ENCODE data around the gene APPBP2.
"Not testable (repeated sequence)": the region's sequence is repeated elsewhere in the genome, so short reads cannot be mapped to it uniquely, and the experiment has no call there.

DNA sequence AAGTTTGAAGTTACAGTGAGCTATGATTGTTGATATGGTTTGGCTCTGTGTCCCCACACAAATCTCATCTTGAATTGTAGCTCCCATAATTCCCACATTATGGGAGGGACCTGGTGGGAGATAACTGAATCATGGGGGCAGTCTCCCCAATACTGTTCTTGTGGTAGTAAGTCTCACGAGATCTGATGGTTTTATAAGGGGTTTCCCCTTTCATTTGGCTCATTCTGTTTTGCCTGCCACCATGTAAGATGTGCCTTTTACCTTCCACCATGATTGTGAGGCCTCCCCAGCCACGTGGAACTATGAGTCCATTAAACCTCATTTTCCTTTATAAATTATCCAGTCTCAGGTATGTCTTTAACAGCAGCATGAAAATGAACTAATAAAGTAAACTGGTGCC lies 35.4 kb downstream of the APPBP2 start:
- TF ChIP-seq, protein P1, sequence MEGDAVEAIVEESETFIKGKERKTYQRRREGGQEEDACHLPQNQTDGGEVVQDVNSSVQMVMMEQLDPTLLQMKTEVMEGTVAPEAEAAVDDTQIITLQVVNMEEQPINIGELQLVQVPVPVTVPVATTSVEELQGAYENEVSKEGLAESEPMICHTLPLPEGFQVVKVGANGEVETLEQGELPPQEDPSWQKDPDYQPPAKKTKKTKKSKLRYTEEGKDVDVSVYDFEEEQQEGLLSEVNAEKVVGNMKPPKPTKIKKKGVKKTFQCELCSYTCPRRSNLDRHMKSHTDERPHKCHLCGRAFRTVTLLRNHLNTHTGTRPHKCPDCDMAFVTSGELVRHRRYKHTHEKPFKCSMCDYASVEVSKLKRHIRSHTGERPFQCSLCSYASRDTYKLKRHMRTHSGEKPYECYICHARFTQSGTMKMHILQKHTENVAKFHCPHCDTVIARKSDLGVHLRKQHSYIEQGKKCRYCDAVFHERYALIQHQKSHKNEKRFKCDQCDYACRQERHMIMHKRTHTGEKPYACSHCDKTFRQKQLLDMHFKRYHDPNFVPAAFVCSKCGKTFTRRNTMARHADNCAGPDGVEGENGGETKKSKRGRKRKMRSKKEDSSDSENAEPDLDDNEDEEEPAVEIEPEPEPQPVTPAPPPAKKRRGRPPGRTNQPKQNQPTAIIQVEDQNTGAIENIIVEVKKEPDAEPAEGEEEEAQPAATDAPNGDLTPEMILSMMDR (IDR thresholded peaks at IDR 0.05; ENCODE audit: low read depth, low read length, poor library complexity, severe bottlenecking): not testable (repeated sequence)
- not testable (repeated sequence) for TF ChIP-seq EZH2phosphoT487 (IDR thresholded peaks at IDR 0.05; ENCODE audit: borderline replicate concordance, low read length)
